ENCODE data around the gene VGLL1.

The VGLL1 gene

GRCh38 chrX:136549226-136549625 is 17.2 kb downstream of the VGLL1 start:
- no peak for DNase-seq (ENCODE audit: extremely low spot score)
- no peak for TF ChIP-seq SUZ12 (IDR thresholded peaks at IDR 0.05)
- no peak for TF ChIP-seq FOXA1 (IDR thresholded peaks at IDR 0.05)
- TF ChIP-seq ELF4 (IDR thresholded peaks at IDR 0.05), result no peak
- TF ChIP-seq FOXM1 (IDR thresholded peaks at IDR 0.05; ENCODE audit: borderline replicate concordance), result no peak
- no peak for TF ChIP-seq HDGF (IDR thresholded peaks at IDR 0.05; ENCODE audit: borderline replicate concordance)
- TF ChIP-seq BHLHE40 (IDR thresholded peaks at IDR 0.05; ENCODE audit: borderline replicate concordance), result no peak
- no peak for TF ChIP-seq NFRKB (IDR thresholded peaks at IDR 0.05)
- TF ChIP-seq PKNOX1 (IDR thresholded peaks at IDR 0.05), result no peak
- no peak for TF ChIP-seq L3MBTL2 (conservative IDR thresholded peaks at IDR 0.05)
- TF ChIP-seq FOXK2 (IDR thresholded peaks at IDR 0.05), result no peak
- TF ChIP-seq TARDBP (IDR thresholded peaks at IDR 0.05), result no peak
- TF ChIP-seq LEF1 (IDR thresholded peaks at IDR 0.05; ENCODE audit: borderline replicate concordance), result no peak
- TF ChIP-seq ZNF384 (IDR thresholded peaks at IDR 0.05), result no peak
- no peak for TF ChIP-seq SP1 (IDR thresholded peaks at IDR 0.05)
- no peak for TF ChIP-seq ARNT (IDR thresholded peaks at IDR 0.05)
- TF ChIP-seq CTBP1 (IDR thresholded peaks at IDR 0.05; ENCODE audit: borderline replicate concordance), result no peak
- CTCF ChIA-PET, result no interaction called here
- POLR2A ChIA-PET, result no interaction called here

DNA sequence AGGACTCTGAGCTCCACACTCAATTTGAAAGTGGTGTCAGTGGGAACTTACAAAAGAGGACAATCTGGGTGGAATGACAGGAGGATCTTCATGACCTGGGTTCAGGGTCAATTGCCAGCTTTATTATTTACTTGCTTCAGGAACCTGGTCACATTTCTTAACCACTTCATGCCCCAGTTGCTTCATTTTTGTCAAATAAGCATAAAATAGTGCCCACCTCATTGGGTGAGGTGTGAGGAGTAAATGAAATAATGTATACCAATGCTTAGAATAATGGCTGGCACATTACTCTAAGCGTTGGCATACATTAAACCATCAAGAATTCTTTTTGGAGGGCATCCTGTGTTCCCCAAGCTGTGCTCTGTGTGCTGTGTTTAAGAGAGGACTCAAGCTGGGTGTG is 19.4 kb downstream of the VGLL1 start:
- DNase-seq (ENCODE audit: extremely low spot score), result no peak
- no peak for TF ChIP-seq CTBP1 (IDR thresholded peaks at IDR 0.05; ENCODE audit: borderline replicate concordance)
- no peak for TF ChIP-seq NFRKB (IDR thresholded peaks at IDR 0.05)
- no peak for TF ChIP-seq SP1 (IDR thresholded peaks at IDR 0.05)
- no peak for TF ChIP-seq LEF1 (IDR thresholded peaks at IDR 0.05; ENCODE audit: borderline replicate concordance)
- TF ChIP-seq FOXK2 (IDR thresholded peaks at IDR 0.05), result no peak
- no peak for TF ChIP-seq L3MBTL2 (conservative IDR thresholded peaks at IDR 0.05)
- no peak for TF ChIP-seq SUZ12 (IDR thresholded peaks at IDR 0.05)
- TF ChIP-seq ZNF384 (IDR thresholded peaks at IDR 0.05), result no peak
- POLR2A ChIA-PET, result no interaction called here
- CTCF ChIA-PET, result no interaction called here

DNA sequence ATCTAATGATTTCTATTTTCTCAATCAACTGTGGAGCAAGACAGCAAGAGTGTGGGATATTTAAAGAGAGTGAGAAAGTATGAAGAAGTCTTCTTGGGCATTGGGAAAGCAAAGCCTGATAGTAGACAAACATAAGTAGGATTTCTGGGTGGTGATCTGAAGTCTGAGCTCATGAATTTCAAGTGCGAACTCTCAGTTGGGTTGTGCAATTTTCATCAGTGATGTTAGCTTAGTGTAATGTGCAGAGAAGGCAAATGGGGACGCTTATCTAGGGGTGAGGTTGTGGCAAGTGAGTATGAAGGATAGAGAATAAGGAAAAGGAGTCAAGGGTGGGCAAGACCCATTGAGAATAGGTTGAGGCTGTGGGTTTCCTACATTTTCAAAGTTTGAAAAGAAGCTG is 23.7 kb downstream of the VGLL1 start:
- no peak for TF ChIP-seq BHLHE40 (IDR thresholded peaks at IDR 0.05; ENCODE audit: borderline replicate concordance)
- TF ChIP-seq FOXK2 (IDR thresholded peaks at IDR 0.05), result no peak
- TF ChIP-seq CTBP1 (IDR thresholded peaks at IDR 0.05; ENCODE audit: borderline replicate concordance), result no peak
- TF ChIP-seq ARNT (IDR thresholded peaks at IDR 0.05), result no peak
- no peak for DNase-seq (ENCODE audit: extremely low spot score)
- POLR2A ChIA-PET, result no interaction called here
- CTCF ChIA-PET, result interaction anchor here (0.7 kb wide), 1 partner anchor 22 kb away, joined by 6 read pairs; no protein-coding TSS in a partner anchor

DNA sequence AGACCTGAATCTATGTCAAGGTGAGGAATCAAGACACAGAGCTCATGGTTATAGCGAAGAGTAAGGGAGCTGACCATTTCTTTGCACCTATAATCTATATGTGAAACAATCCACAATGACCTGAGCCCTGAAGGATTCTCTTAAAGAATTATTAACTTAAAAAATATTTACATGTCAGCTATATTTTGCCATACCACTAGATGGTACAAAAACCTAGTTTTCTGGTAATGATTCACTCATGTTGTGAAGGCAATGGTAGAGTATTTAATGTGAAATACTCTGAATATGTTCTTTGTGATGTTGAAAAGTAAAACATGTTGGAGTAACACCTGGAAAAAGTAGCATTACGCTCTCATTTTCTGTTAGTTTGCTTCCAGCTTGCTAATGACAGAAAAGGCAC is 40.0 kb downstream of the VGLL1 start:
- POLR2A ChIA-PET, result no interaction called here
- TF ChIP-seq NFRKB (IDR thresholded peaks at IDR 0.05), result no peak
- TF ChIP-seq SP1 (IDR thresholded peaks at IDR 0.05), result no peak
- no peak for TF ChIP-seq FOXM1 (IDR thresholded peaks at IDR 0.05; ENCODE audit: borderline replicate concordance)
- TF ChIP-seq HDGF (IDR thresholded peaks at IDR 0.05; ENCODE audit: borderline replicate concordance), result no peak
- no peak for TF ChIP-seq LEF1 (IDR thresholded peaks at IDR 0.05; ENCODE audit: borderline replicate concordance)
- no peak for TF ChIP-seq PKNOX1 (IDR thresholded peaks at IDR 0.05)
- no peak for TF ChIP-seq ARNT (IDR thresholded peaks at IDR 0.05)
- no peak for TF ChIP-seq CTBP1 (IDR thresholded peaks at IDR 0.05; ENCODE audit: borderline replicate concordance)
- TF ChIP-seq ELF4 (IDR thresholded peaks at IDR 0.05), result no peak
- no peak for TF ChIP-seq FOXA1 (IDR thresholded peaks at IDR 0.05)
- no peak for TF ChIP-seq ZNF384 (IDR thresholded peaks at IDR 0.05)
- no peak for TF ChIP-seq TARDBP (IDR thresholded peaks at IDR 0.05)
- TF ChIP-seq L3MBTL2 (conservative IDR thresholded peaks at IDR 0.05), result no peak
- TF ChIP-seq FOXK2 (IDR thresholded peaks at IDR 0.05), result no peak
- no peak for TF ChIP-seq SUZ12 (IDR thresholded peaks at IDR 0.05)
- TF ChIP-seq BHLHE40 (IDR thresholded peaks at IDR 0.05; ENCODE audit: borderline replicate concordance), result no peak
- CTCF ChIA-PET, result no interaction called here
- DNase-seq (ENCODE audit: extremely low spot score), result no peak

DNA sequence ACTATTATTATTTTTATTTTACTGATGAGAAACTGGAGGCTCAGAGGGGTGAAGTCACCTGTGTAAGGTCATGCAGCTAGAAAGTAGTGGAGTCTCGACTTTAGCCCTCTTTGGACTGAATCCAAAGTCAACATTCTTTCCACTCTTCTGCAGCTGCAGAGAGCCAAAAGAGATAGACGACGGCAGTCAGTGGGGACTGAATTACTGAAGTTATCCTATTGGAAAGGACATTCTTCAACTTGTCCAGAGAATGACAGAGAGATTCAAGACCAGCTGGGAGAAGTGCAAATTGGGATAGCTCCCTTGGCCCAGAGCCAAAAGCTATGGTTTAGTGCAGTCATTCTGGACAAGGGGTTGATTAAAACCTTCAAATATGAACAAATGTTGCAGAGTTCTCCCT is 42.5 kb downstream of the VGLL1 start:
- ChIA-PET POLR2A (no interaction called here), CTCF (interaction anchor here (0.6 kb wide), 1 partner anchor 297 kb away, joined by 4 read pairs; no protein-coding TSS in a partner anchor)
- TF ChIP-seq ZNF384 (IDR thresholded peaks at IDR 0.05) (no peak), SP1 (IDR thresholded peaks at IDR 0.05) (no peak), CTBP1 (IDR thresholded peaks at IDR 0.05; ENCODE audit: borderline replicate concordance) (no peak), HDGF (IDR thresholded peaks at IDR 0.05; ENCODE audit: borderline replicate concordance) (no peak), FOXA1 (IDR thresholded peaks at IDR 0.05) (no peak), ELF4 (IDR thresholded peaks at IDR 0.05) (no peak), LEF1 (IDR thresholded peaks at IDR 0.05; ENCODE audit: borderline replicate concordance) (no peak)
- no peak for DNase-seq (ENCODE audit: extremely low spot score)

GRCh38 chrX:136577552-136577951 is 45.5 kb downstream of the VGLL1 start:
- no peak for TF ChIP-seq ARNT (IDR thresholded peaks at IDR 0.05)
- POLR2A ChIA-PET, result no interaction called here
- CTCF ChIA-PET, result interaction anchor here (0.7 to 1.2 kb wide), 5 partner anchors 11 to 549 kb away, joined by 3 to 6 read pairs (median 3); no protein-coding TSS in a partner anchor
- DNase-seq (ENCODE audit: extremely low spot score), result peak; percentile 75

GRCh38 chrX:136580316-136580715 is 48.3 kb downstream of the VGLL1 start:
- CTCF ChIA-PET, result no interaction called here
- DNase-seq (ENCODE audit: extremely low spot score), result no peak

More at GRCh38 chrX:136580316-136580715, 48.3 kb downstream of the VGLL1 start:
- POLR2A ChIA-PET, result no interaction called here
- no peak for TF ChIP-seq CTBP1 (IDR thresholded peaks at IDR 0.05; ENCODE audit: borderline replicate concordance)
- TF ChIP-seq SUZ12 (IDR thresholded peaks at IDR 0.05), result no peak
- TF ChIP-seq FOXM1 (IDR thresholded peaks at IDR 0.05; ENCODE audit: borderline replicate concordance), result no peak
- TF ChIP-seq FOXA1 (IDR thresholded peaks at IDR 0.05), result no peak
- no peak for TF ChIP-seq ZNF384 (IDR thresholded peaks at IDR 0.05)
- no peak for TF ChIP-seq PKNOX1 (IDR thresholded peaks at IDR 0.05)
- TF ChIP-seq NFRKB (IDR thresholded peaks at IDR 0.05), result no peak
